SJSA1 (cell line): ENCODE results near the gene TFAP2A. TPM values are rescaled to one million over a fixed set of nuclear protein-coding genes. Genes with fewer than 3 reads are reported as not detected.

Experiments
- DNase-seq, 2 experiments: peaks; one replicate each; pipeline ENCODE4 v3.0.0-alpha.2; 2015 to 2020; ENCODE audit warnings: low spot score in 2 of 2, low read depth in 1 of 2
- H3K27ac ChIP-seq: fragments of 250-450 bp; sonication (Bioruptor Pico); 2 replicates; pipeline ENCODE4 v1.5.1; 2020; ENCODE audit warnings: mild to moderate bottlenecking, moderate library complexity
- H3K27me3 ChIP-seq: fragments of 250-450 bp; sonication (Bioruptor Pico); replicated peaks from 2 replicates; pipeline ENCODE4 v1.5.1; 2020; ENCODE audit warnings: mild to moderate bottlenecking, moderate library complexity
- H3K36me3 ChIP-seq: fragments of 250-450 bp; sonication (Bioruptor Pico); 2 replicates; pipeline ENCODE4 v1.5.1; 2020; ENCODE audit warnings: mild to moderate bottlenecking
- H3K4me1 ChIP-seq: fragments of 250-450 bp; sonication (Bioruptor Pico); replicated peaks from 2 replicates; pipeline ENCODE4 v1.6.1; 2021; ENCODE audit warnings: mild to moderate bottlenecking
- H3K4me3 ChIP-seq: fragments of 250-450 bp; sonication (Bioruptor Pico); 2 replicates; pipeline ENCODE4 v1.5.1; 2020; ENCODE audit warnings: mild to moderate bottlenecking
- H3K9me3 ChIP-seq: fragments of 250-450 bp; sonication (Bioruptor Pico); replicated peaks from 2 replicates; pipeline ENCODE4 v1.5.1; 2020; ENCODE audit warnings: mild to moderate bottlenecking
- total RNA-seq: library from RNA; depleted of rRNA; stranded (reverse); fragments of >200 nt; shearing (Covaris generic); gene quantifications from 2 replicates; pipeline ENCODE4 v1.2.3, GENCODE V29; 2014

Gene TFAP2A
- total RNA-seq, 1 experiment from 2014 or later = 10.2 TPM

- Histone ChIP-seq H3K27me3 (no peaks in the 10 kb centered on the region), H3K4me3 (no peak overlapping the region)
Observed at GRCh38 chr6:10421158-10421920, 6.5 kb upstream of the TFAP2A start.

GRCh38 chr6:10420546-10421157 lies 5.8 kb upstream of the TFAP2A start:
- H3K4me3 ChIP-seq = no peak overlapping the region
- no peaks in the 10 kb centered on the region for H3K36me3 ChIP-seq
- no peak for DNase-seq
- H3K9me3 ChIP-seq = no peaks in the 10 kb centered on the region
- H3K27ac ChIP-seq = no peak overlapping the region
- H3K27me3 ChIP-seq = no peaks in the 10 kb centered on the region
- H3K4me1 ChIP-seq = peaks cover 7% of the 10 kb centered on the region

More at GRCh38 chr6:10421158-10421920, 6.5 kb upstream of the TFAP2A start:
- H3K27ac ChIP-seq = no peak overlapping the region
- DNase-seq = no peak
- H3K9me3 ChIP-seq = no peaks in the 10 kb centered on the region
- no peaks in the 10 kb centered on the region for H3K36me3 ChIP-seq
- peaks cover 8% of the 10 kb centered on the region for H3K4me1 ChIP-seq

- Histone ChIP-seq H3K4me1 (peaks cover 8% of the 10 kb centered on the region), H3K36me3 (no peaks in the 10 kb centered on the region; the same call in 1 of the 2 replicates), H3K27me3 (no peaks in the 10 kb centered on the region), H3K4me3 (no peak overlapping the region), H3K9me3 (no peaks in the 10 kb centered on the region), H3K27ac (no peak overlapping the region)
- no peak for DNase-seq
Observed at GRCh38 chr6:10419749-10420545, 5.1 kb upstream of the TFAP2A start.

GRCh38 chr6:10418862-10419748 lies 4.2 kb upstream of the TFAP2A start:
- H3K4me3 ChIP-seq = no peak overlapping the region
- no peaks in the 10 kb centered on the region for H3K9me3 ChIP-seq
- DNase-seq = no peak
- H3K36me3 ChIP-seq = no peaks in the 10 kb centered on the region; the same call in 1 of the 2 replicates
- peaks cover 8% of the 10 kb centered on the region for H3K4me1 ChIP-seq
- no peak overlapping the region for H3K27ac ChIP-seq
- no peaks in the 10 kb centered on the region for H3K27me3 ChIP-seq

- Histone ChIP-seq H3K27me3 (no peaks in the 10 kb centered on the region), H3K27ac (no peak overlapping the region)
Observed at GRCh38 chr6:10418361-10418861, 3.5 kb upstream of the TFAP2A start.

GRCh38 chr6:10417681-10418104 lies 2.8 kb upstream of the TFAP2A start:
- Histone ChIP-seq H3K9me3 (no peaks in the 10 kb centered on the region), H3K4me3 (no peak overlapping the region), H3K36me3 (peaks cover 9% of the 10 kb centered on the region), H3K27ac (no peak overlapping the region), H3K4me1 (peaks cover 8% of the 10 kb centered on the region), H3K27me3 (no peaks in the 10 kb centered on the region)
- no peak for DNase-seq

More at GRCh38 chr6:10418361-10418861, 3.5 kb upstream of the TFAP2A start:
- Histone ChIP-seq H3K9me3 (no peaks in the 10 kb centered on the region), H3K36me3 (peaks cover 2% of the 10 kb centered on the region), H3K4me3 (no peak overlapping the region), H3K4me1 (peaks cover 8% of the 10 kb centered on the region)
- DNase-seq = no peak

- H3K27ac ChIP-seq = no peak overlapping the region
- H3K27me3 ChIP-seq = no peaks in the 10 kb centered on the region
- H3K9me3 ChIP-seq = no peaks in the 10 kb centered on the region
- peaks cover 13% of the 10 kb centered on the region for H3K36me3 ChIP-seq
- no peak for DNase-seq
- peaks cover 8% of the 10 kb centered on the region for H3K4me1 ChIP-seq
- no peak overlapping the region for H3K4me3 ChIP-seq
Observed at GRCh38 chr6:10416863-10417641, 2.2 kb upstream of the TFAP2A start.

GRCh38 chr6:10416516-10416862 lies 1.6 kb upstream of the TFAP2A start:
- H3K27me3 ChIP-seq = no peaks in the 10 kb centered on the region

GRCh38 chr6:10415617-10416480 lies 975 bp upstream of the TFAP2A start:
- no peak for DNase-seq
- peaks cover 8% of the 10 kb centered on the region for H3K4me1 ChIP-seq
- no peaks in the 10 kb centered on the region for H3K9me3 ChIP-seq
- no peak overlapping the region for H3K27ac ChIP-seq
- no peaks in the 10 kb centered on the region for H3K27me3 ChIP-seq
- H3K4me3 ChIP-seq = peak overlapping the region; percentile 96
- H3K36me3 ChIP-seq = peaks cover 24% of the 10 kb centered on the region

More at GRCh38 chr6:10416516-10416862, 1.6 kb upstream of the TFAP2A start:
- no peak for DNase-seq
- Histone ChIP-seq H3K27ac (no peak overlapping the region), H3K4me3 (no peak overlapping the region), H3K9me3 (no peaks in the 10 kb centered on the region), H3K36me3 (peaks cover 19% of the 10 kb centered on the region), H3K4me1 (peaks cover 8% of the 10 kb centered on the region)

- DNase-seq = peak; percentile 75 to 86
- H3K27ac ChIP-seq = peak overlapping the region; percentile 97
- peaks cover 8% of the 10 kb centered on the region for H3K4me1 ChIP-seq
- H3K36me3 ChIP-seq = peaks cover 40% of the 10 kb centered on the region
- H3K9me3 ChIP-seq = no peaks in the 10 kb centered on the region
- H3K4me3 ChIP-seq = peak overlapping the region; percentile 96
- no peaks in the 10 kb centered on the region for H3K27me3 ChIP-seq
Observed at GRCh38 chr6:10413850-10414738, 780 bp downstream of the TFAP2A start.

- H3K4me1 ChIP-seq = peaks cover 12% of the 10 kb centered on the region
- H3K9me3 ChIP-seq = no peaks in the 10 kb centered on the region
- peak overlapping the region; percentile 96 for H3K4me3 ChIP-seq
- no peaks in the 10 kb centered on the region for H3K27me3 ChIP-seq
- no peak for DNase-seq
- H3K36me3 ChIP-seq = peaks cover 48% of the 10 kb centered on the region
- H3K27ac ChIP-seq = peak overlapping the region; percentile 97
Observed at GRCh38 chr6:10413262-10413849, 1.5 kb downstream of the TFAP2A start.
